Caco-2 (cell line): ENCODE results near the gene BCAS3. TPM values are rescaled to one million over a fixed set of nuclear protein-coding genes. Genes with fewer than 3 reads are reported as not detected.
A peak's percentile ranks its signal among the peaks of the same experiment; 100 is the strongest.

ENCODE experiments used
- BruUV-seq: library from RNA; stranded (reverse); fragments of 400-500 nt; replicated peaks from 2 replicates; lab custom pipeline; 2021; lab: Mats Ljungman, UMichigan
- CTCF ChIA-PET: fragments of 300-600 bp; sonication (Branson Sonifier 250); formaldehyde crosslinking; loops from one replicate; lab custom pipeline; 2022; ENCODE audit warnings: antibody characterized with exemption; lab: Charles Lee
- POLR2A ChIA-PET: fragments of 300-600 bp; sonication (Branson Sonifier 250); formaldehyde crosslinking; loops from one replicate; lab custom pipeline; 2022; ENCODE audit warnings: antibody characterized with exemption; lab: Charles Lee
- DNase-seq, 2 experiments: peaks; one replicate each; pipeline versions ENCODE4 v3.0.0 to v3.0.0-alpha.2; 2020 to 2022
- H3K27me3 ChIP-seq: replicated peaks from 2 replicates; pipeline ENCODE4 v1.6.0; 2011; ENCODE audit warnings: low read length; ENCODE audit not compliant: control insufficient read depth, insufficient read depth
- H3K36me3 ChIP-seq: 2 replicates; pipeline ENCODE4 v1.5.1; 2011; ENCODE audit warnings: low read length; ENCODE audit not compliant: control insufficient read depth, insufficient read depth
- H3K4me1 ChIP-seq: fragments of 250-450 bp; sonication (Bioruptor Pico); 2 replicates; pipeline ENCODE4 v1.5.1; 2020; ENCODE audit warnings: mild to moderate bottlenecking
- H3K4me3 ChIP-seq: 2 replicates; pipeline ENCODE4 v1.5.1; 2011; ENCODE audit warnings: low read depth, mild to moderate bottlenecking, control low read depth, low read length
- H3K9me3 ChIP-seq: fragments of 250-450 bp; sonication (Bioruptor Pico); 2 replicates; pipeline ENCODE4 v1.5.1; 2020; ENCODE audit warnings: mild to moderate bottlenecking, moderate library complexity
- H3K27ac Mint-ChIP-seq: one replicate; pipeline ENCODE4 v1.8.0; 2022; ENCODE audit warnings: mixed read lengths; ENCODE audit not compliant: unreplicated experiment
- H3K27me3 Mint-ChIP-seq: one replicate; pipeline ENCODE4 v1.8.0; 2022; ENCODE audit warnings: mixed read lengths; ENCODE audit not compliant: insufficient read depth, unreplicated experiment
- H3K36me3 Mint-ChIP-seq: one replicate; pipeline ENCODE4 v1.8.0; 2022; ENCODE audit warnings: mild to moderate bottlenecking, mixed read lengths; ENCODE audit not compliant: insufficient read depth, unreplicated experiment
- H3K4me1 Mint-ChIP-seq: one replicate; pipeline ENCODE4 v1.8.0; 2022; ENCODE audit warnings: low read depth, mixed read lengths; ENCODE audit not compliant: unreplicated experiment
- H3K4me3 Mint-ChIP-seq: one replicate; pipeline ENCODE4 v1.8.0; 2022; ENCODE audit warnings: mild to moderate bottlenecking, moderate library complexity, mixed read lengths; ENCODE audit not compliant: unreplicated experiment
- H3K9me3 Mint-ChIP-seq: one replicate; pipeline ENCODE4 v1.8.0; 2022; ENCODE audit warnings: mixed read lengths; ENCODE audit not compliant: unreplicated experiment
- intact Hi-C: fragments of 100-400 bp; cut with micrococcal nuclease; formaldehyde crosslinking; loops from one replicate; pipeline ENCODE4 v1.10.0; 2022; ENCODE audit not compliant: unreplicated experiment
- total RNA-seq: library from RNA; stranded (reverse); gene quantifications from 2 replicates; pipeline ENCODE4 v1.2.3, GENCODE V29; 2022
- TF ChIP-seq, protein P1 (sequence below), 2 experiments: fragments of 200-600 bp in 1 of 2; IDR thresholded peaks; 1 replicate in 1 of 2; 2 replicates in 1 of 2; pipeline versions ENCODE4 v1.5.1 to v1.8.0; 2011 to 2022; ENCODE audit warnings: antibody characterized with exemption in 1 of 2, control low read depth in 1 of 2, inconsistent platforms in 1 of 2, low read depth in 1 of 2, low read length in 1 of 2, mild to moderate bottlenecking in 1 of 2, moderate library complexity in 1 of 2; ENCODE audit not compliant: insufficient read depth in 1 of 2, severe bottlenecking in 1 of 2, unreplicated experiment in 1 of 2

The BCAS3 gene
- total RNA-seq, 1 experiment from 2014 or later: 44.1 TPM

DNA sequence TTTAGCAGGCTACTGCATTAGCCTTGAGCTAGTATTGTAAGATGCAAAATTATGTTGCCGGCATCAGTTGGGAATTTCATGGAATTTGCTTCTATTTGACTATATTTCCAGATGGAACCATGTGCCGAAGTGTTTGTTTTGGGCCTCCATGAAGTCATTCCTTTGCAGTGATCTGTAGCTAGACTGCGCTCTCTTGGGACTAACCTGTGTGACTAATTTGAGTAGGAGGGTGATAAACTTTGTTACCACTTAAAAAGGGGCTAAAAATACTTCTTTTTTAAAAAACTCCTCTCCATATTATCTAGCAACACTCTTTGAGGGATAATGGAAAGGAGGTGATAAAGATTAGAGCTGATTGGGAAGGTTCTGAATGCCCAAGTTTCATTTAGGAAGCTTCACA lies 555.2 kb downstream of the BCAS3 start:
- peaks cover 71% of the 10 kb centered on the region for H3K4me1 Mint-ChIP-seq
- Histone ChIP-seq H3K9me3 (peaks cover 4% of the 10 kb centered on the region; the same call in 1 of the 2 replicates), H3K36me3 (no peaks in the 10 kb centered on the region), H3K4me3 (no peak overlapping the region), H3K4me1 (peaks cover 82% of the 10 kb centered on the region), H3K27me3 (no peaks in the 10 kb centered on the region)
- no TSS peak for BruUV-seq
- peaks cover 20% of the 10 kb centered on the region for H3K9me3 Mint-ChIP-seq
- intact Hi-C loops: loop anchor here (5.0 to 10.0 kb wide), 3 partner anchors 78 to 228 kb away; no protein-coding TSS in a partner anchor
- TF ChIP-seq, protein P1, sequence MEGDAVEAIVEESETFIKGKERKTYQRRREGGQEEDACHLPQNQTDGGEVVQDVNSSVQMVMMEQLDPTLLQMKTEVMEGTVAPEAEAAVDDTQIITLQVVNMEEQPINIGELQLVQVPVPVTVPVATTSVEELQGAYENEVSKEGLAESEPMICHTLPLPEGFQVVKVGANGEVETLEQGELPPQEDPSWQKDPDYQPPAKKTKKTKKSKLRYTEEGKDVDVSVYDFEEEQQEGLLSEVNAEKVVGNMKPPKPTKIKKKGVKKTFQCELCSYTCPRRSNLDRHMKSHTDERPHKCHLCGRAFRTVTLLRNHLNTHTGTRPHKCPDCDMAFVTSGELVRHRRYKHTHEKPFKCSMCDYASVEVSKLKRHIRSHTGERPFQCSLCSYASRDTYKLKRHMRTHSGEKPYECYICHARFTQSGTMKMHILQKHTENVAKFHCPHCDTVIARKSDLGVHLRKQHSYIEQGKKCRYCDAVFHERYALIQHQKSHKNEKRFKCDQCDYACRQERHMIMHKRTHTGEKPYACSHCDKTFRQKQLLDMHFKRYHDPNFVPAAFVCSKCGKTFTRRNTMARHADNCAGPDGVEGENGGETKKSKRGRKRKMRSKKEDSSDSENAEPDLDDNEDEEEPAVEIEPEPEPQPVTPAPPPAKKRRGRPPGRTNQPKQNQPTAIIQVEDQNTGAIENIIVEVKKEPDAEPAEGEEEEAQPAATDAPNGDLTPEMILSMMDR (IDR thresholded peaks at IDR 0.05; ENCODE audit: insufficient read depth in 1 of 2, low read depth in 1 of 2, low read length in 1 of 2, severe bottlenecking in 1 of 2, unreplicated experiment in 1 of 2): no peak
- peaks cover 24% of the 10 kb centered on the region for H3K36me3 Mint-ChIP-seq
- no peaks in the 10 kb centered on the region for H3K27me3 Mint-ChIP-seq
- H3K4me3 Mint-ChIP-seq: no peak overlapping the region
- H3K27ac Mint-ChIP-seq: peak overlapping the region; percentile 98
- POLR2A ChIA-PET: no interaction called here
- DNase-seq: no peak
- CTCF ChIA-PET: interaction anchor here (0.5 kb wide), 1 partner anchor 15 kb away, joined by 3 read pairs; no protein-coding TSS in a partner anchor

DNA sequence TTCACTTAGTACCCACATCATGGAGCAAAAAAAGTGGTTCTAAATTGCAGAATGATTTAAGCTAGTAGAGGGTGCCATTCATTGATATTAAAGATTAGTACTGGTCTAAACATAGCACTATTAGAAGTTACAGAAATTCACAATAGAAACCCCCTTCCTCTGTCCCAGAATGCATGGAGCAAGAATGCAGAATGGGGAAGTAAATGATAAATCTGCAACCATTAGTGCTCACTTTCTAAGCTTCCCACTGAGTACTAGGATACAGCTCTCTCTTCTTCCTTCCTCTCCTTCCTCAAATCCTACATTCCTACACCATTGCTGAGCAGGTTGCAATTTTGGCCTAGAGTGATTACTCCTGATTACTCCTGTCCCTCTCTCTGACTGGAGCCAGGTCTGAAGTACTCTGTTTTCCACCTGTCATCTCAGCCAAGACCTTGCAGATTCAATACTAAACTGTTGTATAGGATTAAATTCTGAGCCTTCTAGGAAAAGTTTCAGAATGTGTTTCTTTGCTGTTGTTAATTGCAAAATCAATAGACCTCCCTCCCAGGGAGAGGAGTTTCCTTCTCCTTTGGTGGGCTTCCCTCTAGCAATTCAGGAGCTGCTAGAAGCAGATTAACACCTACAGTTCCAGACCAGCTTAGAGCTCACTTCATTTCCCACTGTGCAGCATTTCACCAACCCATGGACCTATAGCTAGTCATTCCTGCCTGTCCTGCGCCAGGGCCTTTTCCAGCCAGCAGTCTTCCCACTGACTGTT lies 556.5 kb downstream of the BCAS3 start:
- intact Hi-C loops: loop anchor here (5.0 to 10.0 kb wide), 3 partner anchors 79 to 229 kb away; no protein-coding TSS in a partner anchor
- Mint-ChIP-seq H3K4me3 (no peak overlapping the region), H3K27me3 (no peaks in the 10 kb centered on the region), H3K4me1 (peaks cover 72% of the 10 kb centered on the region), H3K27ac (peak overlapping the region; percentile 98), H3K9me3 (peaks cover 20% of the 10 kb centered on the region), H3K36me3 (peaks cover 21% of the 10 kb centered on the region)
- Histone ChIP-seq H3K27me3 (no peaks in the 10 kb centered on the region), H3K36me3 (no peaks in the 10 kb centered on the region), H3K4me1 (peaks cover 75% of the 10 kb centered on the region), H3K9me3 (peaks cover 4% of the 10 kb centered on the region; the same call in 1 of the 2 replicates), H3K4me3 (no peak overlapping the region)
- DNase-seq: no peak
- ChIA-PET CTCF (interaction anchor here (0.6 kb wide), 1 partner anchor 639 kb away, joined by 4 read pairs; no protein-coding TSS in a partner anchor), POLR2A (no interaction called here)
- no TSS peak for BruUV-seq
- TF ChIP-seq, protein P1 (IDR thresholded peaks at IDR 0.05; ENCODE audit: insufficient read depth in 1 of 2, low read depth in 1 of 2, low read length in 1 of 2, severe bottlenecking in 1 of 2, unreplicated experiment in 1 of 2): no peak

DNA sequence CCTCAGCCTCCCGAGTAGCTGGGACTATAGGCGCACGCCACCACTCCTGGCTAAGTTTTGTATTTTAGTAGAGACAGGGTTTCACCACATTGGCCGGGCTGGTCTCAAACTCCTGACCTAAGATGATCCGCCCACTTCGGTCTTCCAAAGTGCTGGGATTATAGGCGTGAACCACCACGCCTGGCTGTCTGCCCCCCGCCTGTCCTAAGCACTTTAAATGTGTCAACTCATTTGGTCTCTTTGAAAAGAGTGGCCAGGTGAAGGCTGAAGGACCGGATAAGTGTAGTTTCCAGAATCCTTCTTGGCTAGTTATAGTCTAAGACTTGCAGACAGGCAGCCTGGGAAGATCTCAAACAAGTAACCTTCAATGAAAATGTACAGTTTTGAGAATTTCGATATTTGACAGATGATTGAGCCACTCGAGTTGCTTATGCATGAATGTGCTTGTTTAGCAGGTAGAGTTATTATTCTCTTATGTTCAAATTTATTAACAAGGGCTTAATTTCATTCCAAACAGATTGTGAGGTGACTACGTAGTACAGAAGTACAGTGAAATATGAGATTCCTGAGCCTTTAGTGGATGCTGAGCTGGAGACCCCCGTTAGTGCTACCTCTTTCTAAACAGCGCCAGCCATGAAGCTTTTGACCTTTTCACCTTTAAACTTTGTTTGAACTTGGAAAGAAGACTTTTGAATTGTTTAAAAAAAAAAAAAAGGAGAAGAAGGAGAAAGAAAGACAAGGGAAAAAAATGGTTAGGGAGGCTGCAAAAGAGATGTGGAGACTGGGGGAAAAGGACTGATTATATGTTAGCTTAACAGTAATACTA lies 557.6 kb downstream of the BCAS3 start:
- DNase-seq: peak in 1 of 2 experiments; percentile 42
- Mint-ChIP-seq H3K4me3 (peak overlapping the region; percentile 32), H3K9me3 (peaks cover 18% of the 10 kb centered on the region), H3K27ac (peak overlapping the region; percentile 55), H3K27me3 (no peaks in the 10 kb centered on the region), H3K4me1 (peaks cover 69% of the 10 kb centered on the region), H3K36me3 (peaks cover 17% of the 10 kb centered on the region)
- Histone ChIP-seq H3K4me1 (peaks cover 65% of the 10 kb centered on the region), H3K9me3 (peaks cover 4% of the 10 kb centered on the region; the same call in 1 of the 2 replicates), H3K27me3 (no peaks in the 10 kb centered on the region), H3K4me3 (no peak overlapping the region), H3K36me3 (no peaks in the 10 kb centered on the region)
- ChIA-PET POLR2A (interaction anchor here (0.7 kb wide), 1 partner anchor 275 kb away, joined by 4 read pairs; no protein-coding TSS in a partner anchor), CTCF (interaction anchor here (0.5 to 1.2 kb wide), 6 partner anchors 20 to 640 kb away, joined by 3 to 5 read pairs (median 4); partner anchors contain the start of gene TBX2)
- BruUV-seq: TSS peak; percentile 92
- TF ChIP-seq, protein P1 (IDR thresholded peaks at IDR 0.05; ENCODE audit: insufficient read depth in 1 of 2, low read depth in 1 of 2, low read length in 1 of 2, severe bottlenecking in 1 of 2, unreplicated experiment in 1 of 2): no peak
- intact Hi-C loops: loop anchor here (1.0 to 10.0 kb wide), 4 partner anchors 36 to 230 kb away; no protein-coding TSS in a partner anchor
